Measurements from ENCODE around the gene PPT2.
A peak's percentile ranks its signal among the peaks of the same experiment; 100 is the strongest.

The PPT2 gene

GRCh38 chr6:32153564-32154513 is at the start of gene PPT2:
Gene PPT2 (plus strand): TSS chr6:32154141. CDS start chr6:32154595, 454 bp downstream.
- DNase-seq (ENCODE audit: low read depth in 2 of 2), result peak; percentile 57 to 65

- no peak for DNase-seq (ENCODE audit: low read depth in 2 of 2)
Observed at GRCh38 chr6:32105433-32105832, 48.5 kb upstream of the PPT2 start.

GRCh38 chr6:32107406-32107805 is 46.5 kb upstream of the PPT2 start:
- DNase-seq (ENCODE audit: low read depth in 2 of 2), result no peak

- DNase-seq (ENCODE audit: low read depth in 2 of 2), result no peak
Observed at GRCh38 chr6:32108094-32108627, 45.8 kb upstream of the PPT2 start.

- DNase-seq (ENCODE audit: low read depth in 2 of 2), result no peak
Observed at GRCh38 chr6:32108727-32109113, 45.2 kb upstream of the PPT2 start.

- DNase-seq (ENCODE audit: low read depth in 2 of 2), result no peak
Observed at GRCh38 chr6:32109114-32109764, 44.7 kb upstream of the PPT2 start, which contains the start of gene TNXB. Gene TNXB (minus strand): TSS chr6:32109338. CDS start chr6:32098198, 11,140 bp downstream.

- DNase-seq (ENCODE audit: low read depth in 2 of 2), result no peak
Observed at GRCh38 chr6:32109765-32110160, 44.2 kb upstream of the PPT2 start.

GRCh38 chr6:32110632-32111031 is 43.3 kb upstream of the PPT2 start:
- no peak for DNase-seq (ENCODE audit: low read depth in 2 of 2)

GRCh38 chr6:32111424-32112066 is 42.4 kb upstream of the PPT2 start:
- DNase-seq (ENCODE audit: low read depth in 2 of 2), result no peak

GRCh38 chr6:32112431-32112980 is 41.4 kb upstream of the PPT2 start:
- DNase-seq (ENCODE audit: low read depth in 2 of 2), result no peak

GRCh38 chr6:32113386-32114352 is 40.3 kb upstream of the PPT2 start:
- DNase-seq (ENCODE audit: low read depth in 2 of 2), result no peak

GRCh38 chr6:32114796-32115195 is 39.1 kb upstream of the PPT2 start:
- DNase-seq (ENCODE audit: low read depth in 2 of 2), result no peak

- DNase-seq (ENCODE audit: low read depth in 2 of 2), result no peak
Observed at GRCh38 chr6:32115623-32116022, 38.3 kb upstream of the PPT2 start.

GRCh38 chr6:32116674-32117073 is 37.3 kb upstream of the PPT2 start:
- no peak for DNase-seq (ENCODE audit: low read depth in 2 of 2)

- DNase-seq (ENCODE audit: low read depth in 2 of 2), result no peak
Observed at GRCh38 chr6:32117461-32117860, 36.5 kb upstream of the PPT2 start.

GRCh38 chr6:32118782-32119628 is 34.9 kb upstream of the PPT2 start:
- peak; percentile 38 to 46 for DNase-seq (ENCODE audit: low read depth in 2 of 2)

- no peak for DNase-seq (ENCODE audit: low read depth in 2 of 2)
Observed at GRCh38 chr6:32120573-32121059, 33.3 kb upstream of the PPT2 start.

GRCh38 chr6:32123681-32124080 is 30.3 kb upstream of the PPT2 start:
- DNase-seq (ENCODE audit: low read depth in 2 of 2), result no peak

- DNase-seq (ENCODE audit: low read depth in 2 of 2), result no peak
Observed at GRCh38 chr6:32126880-32127279, 27.1 kb upstream of the PPT2 start.

- no peak for DNase-seq (ENCODE audit: low read depth in 2 of 2)
Observed at GRCh38 chr6:32127409-32127716, 26.6 kb upstream of the PPT2 start.

Measured in stimulated activated CD8-positive, alpha-beta memory T cell treated with anti-CD3 and anti-CD28 coated beads, Interleukin-2, amount 100 ng/mL, for 1 hour (primary cell).